HEK293 (cell line): ENCODE results near the gene HBG2.

Experiments
- CTCF ChIA-PET: fragments of 350-600 bp; formaldehyde crosslinking; extraction: SDS; loops from one replicate; lab custom pipeline; 2021; ENCODE audit warnings: antibody characterized with exemption; lab: Yijun Ruan, JAX
- POLR2A ChIA-PET: fragments of 300-600 bp; formaldehyde crosslinking; extraction: SDS; loops from one replicate; lab custom pipeline; 2020; ENCODE audit warnings: antibody characterized with exemption, inconsistent platforms; lab: Yijun Ruan, JAX
- H3K27ac ChIP-seq: fragments of 200-500 bp; sonication (Bioruptor generic); 2 replicates; pipeline ENCODE4 v1.5.1; 2014; ENCODE audit warnings: low read depth, low read length, control low read depth, inconsistent platforms; ENCODE audit errors: extremely low read depth
- H3K36me3 ChIP-seq, 2 experiments: fragments of 200-500 bp in 1 of 2; sonication (Bioruptor generic) in 1 of 2; 1 replicate in 1 of 2; 2 replicates in 1 of 2; pipeline ENCODE4 v1.5.1; 2014 to 2017; ENCODE audit warnings: inconsistent platforms in 2 of 2, low read length in 2 of 2; ENCODE audit not compliant: control insufficient read depth in 2 of 2, insufficient read depth in 1 of 2
- H3K4me1 ChIP-seq: fragments of 200-500 bp; sonication (Bioruptor generic); 2 replicates; pipeline ENCODE4 v1.5.1; 2014; ENCODE audit warnings: mild to moderate bottlenecking, low read length, inconsistent platforms; ENCODE audit not compliant: control insufficient read depth, insufficient read depth
- H3K4me3 ChIP-seq: 2 replicates; pipeline ENCODE4 v1.5.1; 2011; ENCODE audit warnings: low read depth, mild to moderate bottlenecking, control low read depth, low read length, moderate library complexity
- H3K9me3 ChIP-seq: fragments of 200-500 bp; sonication (Bioruptor generic); 2 replicates; pipeline ENCODE4 v1.5.1; 2014; ENCODE audit warnings: low read depth, low read length, inconsistent platforms; ENCODE audit not compliant: control insufficient read depth, insufficient read depth
- EGR2 ChIP-seq: fragments of 450-650 bp; formaldehyde crosslinking; IDR thresholded peaks from 2 replicates; pipeline ENCODE4 v1.5.1; 2016; ENCODE audit warnings: low read depth, missing biosample characterization, missing genetic modification characterization
- GLI2 ChIP-seq: fragments of 450-650 bp; formaldehyde crosslinking; IDR thresholded peaks from 2 replicates; pipeline ENCODE4; 2017; ENCODE audit warnings: missing biosample characterization, missing genetic modification characterization, low read depth, borderline replicate concordance
- HOXD13 ChIP-seq: sonication (generic); formaldehyde crosslinking; IDR thresholded peaks from 2 replicates; pipeline ENCODE4 v1.8.0; 2022; ENCODE audit warnings: missing genetic modification reagents, borderline replicate concordance
- KLF1 ChIP-seq: fragments of 450-650 bp; formaldehyde crosslinking; IDR thresholded peaks from 2 replicates; pipeline ENCODE4 v1.5.1; 2016; ENCODE audit warnings: missing biosample characterization, missing genetic modification characterization
- REPIN1 ChIP-seq: fragments of 450-650 bp; formaldehyde crosslinking; IDR thresholded peaks from 2 replicates; pipeline ENCODE4 v1.5.1; 2017; ENCODE audit warnings: missing biosample characterization, missing genetic modification characterization, low read depth
- REST ChIP-seq: fragments of 450-650 bp; formaldehyde crosslinking; IDR thresholded peaks from 2 replicates; pipeline ENCODE4 v1.5.1; 2016; ENCODE audit warnings: missing biosample characterization, missing genetic modification characterization
- SCRT1 ChIP-seq: fragments of 450-650 bp; formaldehyde crosslinking; IDR thresholded peaks from 2 replicates; pipeline ENCODE4 v1.5.1; 2016; ENCODE audit warnings: missing biosample characterization, missing genetic modification characterization, borderline replicate concordance
- YY1 ChIP-seq: fragments of 450-650 bp; formaldehyde crosslinking; IDR thresholded peaks from 2 replicates; pipeline ENCODE4 v1.5.1; 2018; ENCODE audit warnings: missing biosample characterization, missing genetic modification characterization
- ZNF10 ChIP-seq: fragments of 450-650 bp; formaldehyde crosslinking; IDR thresholded peaks from 2 replicates; pipeline ENCODE4 v1.5.1; 2017; ENCODE audit warnings: missing biosample characterization, missing genetic modification characterization
- ZNF140 ChIP-seq: fragments of 450-650 bp; formaldehyde crosslinking; IDR thresholded peaks from 2 replicates; pipeline ENCODE4 v1.5.1; 2016; ENCODE audit warnings: missing biosample characterization, missing genetic modification characterization
- ZNF155 ChIP-seq: fragments of 450-650 bp; formaldehyde crosslinking; IDR thresholded peaks from 2 replicates; pipeline ENCODE4 v1.5.1; 2016; ENCODE audit warnings: missing biosample characterization, missing genetic modification characterization
- ZNF221 ChIP-seq: fragments of 450-650 bp; formaldehyde crosslinking; IDR thresholded peaks from 2 replicates; pipeline ENCODE4 v1.5.1; 2017; ENCODE audit warnings: missing biosample characterization, missing genetic modification characterization, borderline replicate concordance
- ZNF23 ChIP-seq: fragments of 450-650 bp; formaldehyde crosslinking; IDR thresholded peaks from 2 replicates; pipeline ENCODE4 v1.5.1; 2016; ENCODE audit warnings: missing biosample characterization, missing genetic modification characterization, borderline replicate concordance
- ZNF26 ChIP-seq: fragments of 450-650 bp; formaldehyde crosslinking; IDR thresholded peaks from 2 replicates; pipeline ENCODE4 v1.5.1; 2016; ENCODE audit warnings: missing biosample characterization, missing genetic modification characterization
- ZNF324 ChIP-seq: fragments of 450-650 bp; formaldehyde crosslinking; IDR thresholded peaks from 2 replicates; pipeline ENCODE4 v1.5.1; 2016; ENCODE audit warnings: missing biosample characterization, missing genetic modification characterization
- ZNF366 ChIP-seq: fragments of 450-650 bp; formaldehyde crosslinking; conservative IDR thresholded peaks from 2 replicates; pipeline ENCODE4 v1.5.1; 2016; ENCODE audit warnings: missing biosample characterization, missing genetic modification characterization
- ZNF416 ChIP-seq: fragments of 450-650 bp; formaldehyde crosslinking; IDR thresholded peaks from 2 replicates; pipeline ENCODE4 v1.5.1; 2016; ENCODE audit warnings: missing biosample characterization, missing genetic modification characterization
- ZNF518A ChIP-seq: fragments of 450-650 bp; formaldehyde crosslinking; conservative IDR thresholded peaks from 2 replicates; pipeline ENCODE4 v1.5.1; 2016; ENCODE audit warnings: low read depth, missing biosample characterization, missing genetic modification characterization
- ZNF580 ChIP-seq: fragments of 450-650 bp; formaldehyde crosslinking; IDR thresholded peaks from 2 replicates; pipeline ENCODE4 v1.5.1; 2016; ENCODE audit warnings: missing biosample characterization, missing genetic modification characterization
- ZNF585B ChIP-seq: fragments of 450-650 bp; formaldehyde crosslinking; IDR thresholded peaks from 2 replicates; pipeline ENCODE4 v1.5.1; 2016; ENCODE audit warnings: missing biosample characterization, missing genetic modification characterization
- ZNF654 ChIP-seq: fragments of 450-650 bp; formaldehyde crosslinking; IDR thresholded peaks from 2 replicates; pipeline ENCODE4 v1.5.1; 2016; ENCODE audit warnings: low read depth, missing biosample characterization, missing genetic modification characterization
- ZNF701 ChIP-seq: fragments of 450-650 bp; formaldehyde crosslinking; IDR thresholded peaks from 2 replicates; pipeline ENCODE4 v1.5.1; 2016; ENCODE audit warnings: missing biosample characterization, missing genetic modification characterization
- ZNF768 ChIP-seq: fragments of 450-650 bp; formaldehyde crosslinking; IDR thresholded peaks from 2 replicates; pipeline ENCODE4 v1.5.1; 2018; ENCODE audit warnings: missing biosample characterization, mild to moderate bottlenecking, missing genetic modification characterization
- ZNF785 ChIP-seq: fragments of 450-650 bp; formaldehyde crosslinking; IDR thresholded peaks from 2 replicates; pipeline ENCODE4 v1.5.1; 2016; ENCODE audit warnings: missing biosample characterization, missing genetic modification characterization
- ZNF830 ChIP-seq: fragments of 450-650 bp; IDR thresholded peaks from 2 replicates; pipeline ENCODE4 v1.5.0; 2018; ENCODE audit warnings: missing biosample characterization, missing genetic modification characterization, low read depth, mild to moderate bottlenecking, moderate library complexity
- ZSCAN5A ChIP-seq: fragments of 450-650 bp; formaldehyde crosslinking; IDR thresholded peaks from 2 replicates; pipeline ENCODE4 v1.5.1; 2016; ENCODE audit warnings: missing biosample characterization, missing genetic modification characterization

The HBG2 gene

GRCh38 chr11:5288906-5289550 is 34.4 kb upstream of the HBG2 start:
- CTCF ChIA-PET: interaction anchor here (1.1 to 2.9 kb wide), 2 partner anchors 85 to 92 kb away, joined by 3 to 12 read pairs; no protein-coding TSS in a partner anchor

GRCh38 chr11:5288108-5288905 is 33.7 kb upstream of the HBG2 start:
- Histone ChIP-seq H3K36me3 (no peaks in the 10 kb centered on the region), H3K9me3 (no peaks in the 10 kb centered on the region), H3K4me3 (no peak overlapping the region), H3K27ac (no peak overlapping the region), H3K4me1 (no peaks in the 10 kb centered on the region)
- POLR2A ChIA-PET: no interaction called here
- CTCF ChIA-PET: interaction anchor here (0.6 kb wide), 1 partner anchor 523 kb away, joined by 4 read pairs; no protein-coding TSS in a partner anchor
- TF ChIP-seq REPIN1 (tag by site-specific recombination) (no peak), ZNF785 (tag by site-specific recombination) (no peak), ZNF140 (tag by site-specific recombination) (no peak), ZNF701 (tag by site-specific recombination) (no peak), REST (tag by site-specific recombination) (no peak), YY1 (tag by site-specific recombination) (no peak), ZNF416 (tag by site-specific recombination) (no peak), ZNF518A (no peak), ZNF654 (tag by site-specific recombination) (no peak)

More at GRCh38 chr11:5288906-5289550, 34.4 kb upstream of the HBG2 start:
- Histone ChIP-seq H3K9me3 (no peaks in the 10 kb centered on the region), H3K4me1 (no peaks in the 10 kb centered on the region), H3K36me3 (no peaks in the 10 kb centered on the region), H3K4me3 (no peak overlapping the region), H3K27ac (no peak overlapping the region)
- TF ChIP-seq ZNF10: no peak
- no peak for TF ChIP-seq ZNF26
- no peak for TF ChIP-seq EGR2 (tag by site-specific recombination)
- no peak for TF ChIP-seq SCRT1 (tag by site-specific recombination)
- TF ChIP-seq ZNF585B: no peak
- no peak for TF ChIP-seq GLI2 (tag by site-specific recombination)
- TF ChIP-seq ZNF830 (tag by site-specific recombination): no peak
- no peak for TF ChIP-seq ZNF221
- TF ChIP-seq ZNF366 (tag by site-specific recombination): no peak
- no peak for TF ChIP-seq ZNF324
- TF ChIP-seq ZSCAN5A (tag by site-specific recombination): no peak
- TF ChIP-seq KLF1 (tag by site-specific recombination): no peak
- TF ChIP-seq ZNF768 (tag by site-specific recombination): no peak
- no peak for TF ChIP-seq ZNF23 (tag by site-specific recombination)
- TF ChIP-seq ZNF155 (tag by site-specific recombination): no peak
- no peak for TF ChIP-seq ZNF580
- TF ChIP-seq HOXD13 (CRISPR knock-in tag): no peak
- POLR2A ChIA-PET: no interaction called here
